Measurements from ENCODE around the gene MTHFD1L.

GRCh38 chr6:150826788-150827187 lies 38.7 kb upstream of the MTHFD1L start:
- TF ChIP-seq CTCF (IDR thresholded peaks at IDR 0.05; ENCODE audit: borderline replicate concordance, extremely low read depth, low read length, poor library complexity, severe bottlenecking) (no peak), EZH2 (IDR thresholded peaks at IDR 0.05; ENCODE audit: borderline replicate concordance, low read depth, low read length, severe bottlenecking) (no peak)

All from DND-41 (cell line).